PC-9 (cell line): ENCODE data around the gene EHBP1. TPM values are rescaled to one million over a fixed set of nuclear protein-coding genes. Genes with fewer than 3 reads are reported as not detected.

Source experiments
- BruUV-seq: library from RNA; stranded (reverse); fragments of 400-500 nt; replicated peaks from 2 replicates; lab custom pipeline; 2021; lab: Mats Ljungman, UMichigan
- CTCF ChIA-PET: fragments of 300-600 bp; sonication (Branson Sonifier 250); formaldehyde crosslinking; loops from one replicate; lab custom pipeline; 2022; ENCODE audit warnings: antibody characterized with exemption; lab: Charles Lee
- POLR2A ChIA-PET: fragments of 300-600 bp; sonication (Branson Sonifier 250); formaldehyde crosslinking; loops from one replicate; lab custom pipeline; 2022; ENCODE audit warnings: antibody characterized with exemption; ENCODE audit not compliant: unreplicated experiment; lab: Charles Lee
- DNase-seq, 2 experiments: peaks; one replicate each; pipeline versions ENCODE4 v3.0.0 to v3.0.0-alpha.2; 2015 to 2022; ENCODE audit warnings: mixed read lengths in 1 of 2
- H2AFZ ChIP-seq: fragments of 200-600 bp; sonication (generic); 2 replicates; pipeline ENCODE4 v1.8.1; 2017; ENCODE audit warnings: antibody characterized with exemption
- H3F3A ChIP-seq: fragments of 200-600 bp; sonication (generic); 2 replicates; pipeline ENCODE4 v1.8.1; 2017; ENCODE audit warnings: antibody characterized with exemption, mild to moderate bottlenecking, low read depth; ENCODE audit not compliant: insufficient read depth
- H3K27ac ChIP-seq: fragments of 200-600 bp; sonication (generic); 2 replicates; pipeline ENCODE4 v1.6.1; 2016; ENCODE audit warnings: mixed run types
- H3K27me3 ChIP-seq: fragments of 200-600 bp; sonication (generic); 2 replicates; pipeline ENCODE4 v1.6.1; 2016; ENCODE audit warnings: low read depth, mixed run types; ENCODE audit not compliant: insufficient read depth
- H3K36me3 ChIP-seq: fragments of 200-600 bp; sonication (generic); 2 replicates; pipeline ENCODE4 v1.6.1; 2016; ENCODE audit warnings: low read depth, mixed run types
- H3K4me1 ChIP-seq: fragments of 200-600 bp; sonication (generic); replicated peaks from 2 replicates; pipeline ENCODE4 v1.6.1; 2016; ENCODE audit warnings: mixed run types; ENCODE audit not compliant: insufficient read depth
- H3K4me2 ChIP-seq: fragments of 200-600 bp; sonication (generic); 2 replicates; pipeline ENCODE4 v1.6.1; 2017; ENCODE audit warnings: mixed run types
- H3K4me3 ChIP-seq: fragments of 200-600 bp; sonication (generic); 2 replicates; pipeline ENCODE4 v1.6.1; 2016; ENCODE audit warnings: mixed run types
- H3K79me2 ChIP-seq: fragments of 200-600 bp; sonication (generic); 2 replicates; pipeline ENCODE4 v1.6.1; 2017; ENCODE audit warnings: low read depth, mixed run types
- H3K9me2 ChIP-seq: fragments of 200-600 bp; sonication (generic); 2 replicates; pipeline ENCODE4 v1.8.1; 2017; ENCODE audit warnings: mild to moderate bottlenecking; ENCODE audit not compliant: insufficient read depth
- H3K9me3 ChIP-seq: fragments of 200-600 bp; sonication (generic); 2 replicates; pipeline ENCODE4 v1.8.1; 2016; ENCODE audit warnings: low read depth; ENCODE audit not compliant: insufficient read depth
- H4K20me1 ChIP-seq: fragments of 200-600 bp; sonication (generic); 2 replicates; pipeline ENCODE4 v1.8.1; 2017; ENCODE audit not compliant: insufficient read depth
- EZH2 ChIP-seq: fragments of 200-600 bp; sonication (generic); IDR thresholded peaks from 2 replicates; pipeline ENCODE4 v1.8.0; 2017; ENCODE audit warnings: antibody characterized with exemption, low read depth
- intact Hi-C: fragments of 100-400 bp; cut with micrococcal nuclease; formaldehyde crosslinking; loops from one replicate; pipeline ENCODE4 v1.10.0; 2022; ENCODE audit not compliant: unreplicated experiment
- total RNA-seq: library from RNA; stranded (reverse); gene quantifications from 2 replicates; pipeline ENCODE4 v1.2.3, GENCODE V29; 2021
- TF ChIP-seq, protein P1 (sequence below): fragments of 200-600 bp; sonication (generic); conservative IDR thresholded peaks from 2 replicates; pipeline ENCODE4 v1.6.1; 2017; ENCODE audit warnings: mixed run types, antibody characterized with exemption, mild to moderate bottlenecking, moderate library complexity

EHBP1 gene
- total RNA-seq, 1 experiment from 2014 or later: 100 TPM

DNA sequence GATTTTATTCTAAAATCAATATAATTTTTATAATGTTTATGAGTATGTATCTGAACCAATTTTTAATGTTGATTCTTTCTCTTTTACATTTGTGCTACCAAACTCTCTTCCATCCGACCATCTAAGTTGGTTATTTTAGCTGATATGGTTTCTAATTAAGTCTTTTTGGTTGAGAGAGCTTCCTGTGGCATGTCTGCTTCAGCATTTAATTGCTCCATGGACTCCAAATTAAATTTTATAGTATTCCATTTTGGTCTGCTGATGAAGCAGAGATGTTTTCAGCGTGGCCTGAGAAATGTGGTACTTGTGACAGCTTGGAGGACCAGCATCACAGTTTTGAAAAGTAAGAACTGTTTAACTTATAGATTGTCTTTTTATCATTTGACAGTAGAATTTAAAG, 105.6 kb downstream of the EHBP1 start:
- no peaks in the 10 kb centered on the region for H3K9me2 ChIP-seq
- CTCF ChIA-PET: no interaction called here
- 0 out of 2 replicates have a peak, but pooled peaks cover 4% of the 10 kb centered on the region for H3F3A ChIP-seq
- intact Hi-C loops: no loop called here
- no peaks in the 10 kb centered on the region; the same call in 1 of the 2 replicates for H4K20me1 ChIP-seq
- no peak overlapping the region for H3K4me3 ChIP-seq
- TF ChIP-seq, protein P1, sequence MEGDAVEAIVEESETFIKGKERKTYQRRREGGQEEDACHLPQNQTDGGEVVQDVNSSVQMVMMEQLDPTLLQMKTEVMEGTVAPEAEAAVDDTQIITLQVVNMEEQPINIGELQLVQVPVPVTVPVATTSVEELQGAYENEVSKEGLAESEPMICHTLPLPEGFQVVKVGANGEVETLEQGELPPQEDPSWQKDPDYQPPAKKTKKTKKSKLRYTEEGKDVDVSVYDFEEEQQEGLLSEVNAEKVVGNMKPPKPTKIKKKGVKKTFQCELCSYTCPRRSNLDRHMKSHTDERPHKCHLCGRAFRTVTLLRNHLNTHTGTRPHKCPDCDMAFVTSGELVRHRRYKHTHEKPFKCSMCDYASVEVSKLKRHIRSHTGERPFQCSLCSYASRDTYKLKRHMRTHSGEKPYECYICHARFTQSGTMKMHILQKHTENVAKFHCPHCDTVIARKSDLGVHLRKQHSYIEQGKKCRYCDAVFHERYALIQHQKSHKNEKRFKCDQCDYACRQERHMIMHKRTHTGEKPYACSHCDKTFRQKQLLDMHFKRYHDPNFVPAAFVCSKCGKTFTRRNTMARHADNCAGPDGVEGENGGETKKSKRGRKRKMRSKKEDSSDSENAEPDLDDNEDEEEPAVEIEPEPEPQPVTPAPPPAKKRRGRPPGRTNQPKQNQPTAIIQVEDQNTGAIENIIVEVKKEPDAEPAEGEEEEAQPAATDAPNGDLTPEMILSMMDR: no peak
- TF ChIP-seq EZH2: no peak
- no peak overlapping the region for H2AFZ ChIP-seq
- BruUV-seq: no TSS peak
- H3K9me3 ChIP-seq: no peaks in the 10 kb centered on the region
- H3K27me3 ChIP-seq: no peaks in the 10 kb centered on the region
- POLR2A ChIA-PET: interaction anchor here (0.5 kb wide), 1 partner anchor 469 kb away, joined by 7 read pairs; no protein-coding TSS in a partner anchor
- H3K79me2 ChIP-seq: peaks cover 20% of the 10 kb centered on the region; the same call in 1 of the 2 replicates
- H3K4me1 ChIP-seq: 0 out of 2 replicates have a peak, but pooled peaks cover under 1% of the 10 kb centered on the region
- DNase-seq: no peak
- H3K36me3 ChIP-seq: no peaks in the 10 kb centered on the region
- no peak overlapping the region for H3K4me2 ChIP-seq
- no peak overlapping the region for H3K27ac ChIP-seq

DNA sequence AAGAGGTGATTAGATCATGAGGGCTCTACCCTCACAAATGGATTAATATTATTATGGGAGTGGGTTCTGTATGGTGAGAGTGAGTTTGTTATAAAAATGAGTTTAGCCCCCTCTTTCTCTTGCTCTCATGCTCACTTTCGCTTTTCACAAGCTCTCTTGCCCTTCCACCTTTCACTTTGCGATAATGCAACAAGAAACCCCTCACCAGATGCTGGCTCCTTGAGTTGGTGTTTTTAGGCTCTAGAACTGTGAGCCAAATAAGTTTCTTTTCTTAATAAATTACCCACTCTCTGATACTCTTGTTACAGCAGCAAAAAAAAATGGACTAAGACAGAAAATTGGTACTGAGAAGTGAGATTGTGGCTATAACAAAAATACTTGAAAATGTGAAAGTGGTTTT, 106.5 kb downstream of the EHBP1 start:
- Histone ChIP-seq H3K27ac (no peak overlapping the region), H4K20me1 (no peaks in the 10 kb centered on the region; the same call in 1 of the 2 replicates), H3K4me2 (no peak overlapping the region), H3K27me3 (no peaks in the 10 kb centered on the region), H3K4me3 (no peak overlapping the region), H3F3A (0 out of 2 replicates have a peak, but pooled peaks cover under 1% of the 10 kb centered on the region), H3K4me1 (no peaks in the 10 kb centered on the region), H3K9me3 (no peaks in the 10 kb centered on the region), H3K36me3 (no peaks in the 10 kb centered on the region), H2AFZ (no peak overlapping the region), H3K9me2 (no peaks in the 10 kb centered on the region), H3K79me2 (peaks cover 20% of the 10 kb centered on the region; the same call in 1 of the 2 replicates)
- CTCF ChIA-PET: no interaction called here
- TF ChIP-seq, protein P1: no peak
- intact Hi-C loops: no loop called here
- BruUV-seq: no TSS peak
- DNase-seq: no peak
- POLR2A ChIA-PET: no interaction called here

DNA sequence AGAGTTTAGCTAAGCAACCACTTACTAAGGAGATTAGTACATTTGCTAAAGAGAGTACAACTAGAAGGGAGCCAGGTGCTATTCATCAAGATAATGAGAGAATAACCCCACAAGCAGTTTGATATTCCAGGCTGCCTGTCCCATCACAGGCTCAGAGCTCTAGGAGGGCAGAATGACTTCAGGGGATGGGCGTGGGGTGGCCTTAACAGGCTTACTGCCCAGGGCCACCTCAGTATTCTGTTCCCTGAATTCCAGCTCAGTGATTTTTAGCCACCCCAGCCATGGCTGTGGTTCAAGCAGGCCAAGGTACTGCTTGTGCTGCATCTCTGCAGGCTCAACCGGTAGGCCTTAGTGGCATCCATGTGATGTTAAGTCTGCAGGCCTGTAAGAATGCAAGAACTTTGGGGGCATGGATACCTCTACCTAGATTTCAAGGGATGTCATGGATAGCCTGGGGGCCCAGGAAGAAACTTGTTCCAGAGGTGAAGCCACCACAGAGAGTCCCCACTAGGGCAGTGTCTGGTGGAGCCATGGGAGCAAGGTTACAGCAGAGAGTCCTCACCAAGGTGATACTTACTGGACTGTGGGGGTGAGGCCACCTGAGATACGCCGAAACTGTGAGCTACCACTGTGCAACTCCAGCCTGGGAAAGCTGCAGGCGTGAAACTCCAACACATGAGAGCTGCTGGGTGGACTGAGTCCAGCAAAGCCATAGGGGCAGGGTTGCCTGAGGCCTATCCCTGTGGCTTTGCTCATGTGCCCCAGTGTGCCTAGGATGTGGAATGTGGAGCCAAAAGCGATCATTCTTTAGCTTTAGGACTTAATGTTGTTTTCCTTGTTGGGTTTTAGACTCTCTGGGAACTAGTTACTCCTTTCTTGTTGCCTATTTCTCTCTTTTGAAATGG, 107.7 kb downstream of the EHBP1 start:
- Histone ChIP-seq H3K4me2 (no peak overlapping the region), H2AFZ (no peak overlapping the region), H3K4me3 (no peak overlapping the region), H3K36me3 (no peaks in the 10 kb centered on the region), H3F3A (no peaks in the 10 kb centered on the region), H3K79me2 (peaks cover 20% of the 10 kb centered on the region; the same call in 1 of the 2 replicates), H3K9me3 (no peaks in the 10 kb centered on the region), H3K27me3 (no peaks in the 10 kb centered on the region), H4K20me1 (peaks cover under 1% of the 10 kb centered on the region; the same call in 1 of the 2 replicates), H3K4me1 (no peaks in the 10 kb centered on the region), H3K9me2 (no peaks in the 10 kb centered on the region), H3K27ac (no peak overlapping the region)
- DNase-seq: no peak
- TF ChIP-seq EZH2: no peak
- TF ChIP-seq, protein P1: no peak
- ChIA-PET CTCF (no interaction called here), POLR2A (interaction anchor here (0.6 kb wide), 1 partner anchor 199 kb away, joined by 4 read pairs; no protein-coding TSS in a partner anchor)
- intact Hi-C loops: no loop called here
- BruUV-seq: no TSS peak
